Upper lobe of right lung (tissue), 1 donor: ENCODE data around the gene EVC2. TPM values are rescaled to one million over a fixed set of nuclear protein-coding genes. Genes with fewer than 3 reads are reported as not detected.

ENCODE experiments used
- ATAC-seq: fragments of 200-7000 bp; cut with Tn5 transposase; one replicate; pipeline ENCODE4 v1.9.1; 2020; ENCODE audit warnings: mild to moderate bottlenecking, moderate library complexity
- DNase-seq: peaks from one replicate; pipeline ENCODE4 v3.0.0-alpha.2; 2020
- H3K27ac ChIP-seq: fragments of 200-600 bp; one replicate; pipeline ENCODE4 v1.8.0; 2022
- H3K27me3 ChIP-seq: fragments of 200-600 bp; one replicate; pipeline ENCODE4 v1.8.0; 2022; ENCODE audit warnings: mild to moderate bottlenecking
- H3K36me3 ChIP-seq: fragments of 200-600 bp; one replicate; pipeline ENCODE4 v1.8.0; 2022
- H3K4me1 ChIP-seq: fragments of 200-600 bp; one replicate; pipeline ENCODE4 v1.8.0; 2022
- H3K4me3 ChIP-seq: fragments of 200-600 bp; one replicate; pipeline ENCODE4 v1.8.0; 2022; ENCODE audit warnings: mild to moderate bottlenecking
- H3K9me3 ChIP-seq: fragments of 200-600 bp; one replicate; pipeline ENCODE4 v1.8.0; 2022
- intact Hi-C: fragments of 100-400 bp; cut with DNase I; formaldehyde crosslinking; loops from one replicate; pipeline ENCODE4 v1.11.0; 2022
- total RNA-seq: library from RNA; stranded (reverse); fragmentation: NEBNext Ultra II Directional; extraction: Animal tissue kit (Norgen Biotek cat#: 25700); gene quantifications from one replicate; pipeline ENCODE4 v1.2.1, GENCODE V29; 2021
- TF ChIP-seq, protein P1 (sequence below): fragments of 200-600 bp; IDR thresholded peaks from one replicate; pipeline ENCODE4 v1.8.0; 2022; ENCODE audit warnings: antibody characterized with exemption
- donor health status: DM: no; HTN: yes; CAD: no; lungs with severe emphysema.

EVC2 gene
- total RNA-seq, 1 donor from 2014 or later, result 6.3 TPM

DNA sequence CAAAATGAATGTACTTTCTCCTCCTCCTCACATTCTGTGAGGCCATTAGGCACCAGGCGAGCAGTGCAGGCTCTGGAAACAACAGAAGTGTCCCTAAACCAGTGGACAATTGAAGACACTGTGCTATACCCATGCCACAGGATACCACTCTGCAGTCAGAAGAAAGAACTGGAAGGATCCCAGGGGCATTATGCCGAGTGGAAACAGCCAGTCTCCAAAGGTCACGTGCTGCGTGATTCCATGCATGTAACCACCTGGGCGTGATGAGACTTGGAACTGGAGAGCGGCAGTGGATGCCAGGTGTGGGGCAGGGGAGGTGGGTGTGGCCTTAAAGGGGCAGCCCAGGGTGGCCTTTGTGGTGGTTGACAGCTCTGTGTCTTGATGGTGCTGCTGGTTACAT, 139.4 kb downstream of the EVC2 start:
- Histone ChIP-seq H3K4me1 (no peaks in the 10 kb centered on the region), H3K4me3 (no peak overlapping the region), H3K27ac (no peak overlapping the region), H3K9me3 (no peaks in the 10 kb centered on the region), H3K27me3 (no peaks in the 10 kb centered on the region), H3K36me3 (peaks cover 16% of the 10 kb centered on the region)
- intact Hi-C loops, result no loop called here
- TF ChIP-seq, protein P1, sequence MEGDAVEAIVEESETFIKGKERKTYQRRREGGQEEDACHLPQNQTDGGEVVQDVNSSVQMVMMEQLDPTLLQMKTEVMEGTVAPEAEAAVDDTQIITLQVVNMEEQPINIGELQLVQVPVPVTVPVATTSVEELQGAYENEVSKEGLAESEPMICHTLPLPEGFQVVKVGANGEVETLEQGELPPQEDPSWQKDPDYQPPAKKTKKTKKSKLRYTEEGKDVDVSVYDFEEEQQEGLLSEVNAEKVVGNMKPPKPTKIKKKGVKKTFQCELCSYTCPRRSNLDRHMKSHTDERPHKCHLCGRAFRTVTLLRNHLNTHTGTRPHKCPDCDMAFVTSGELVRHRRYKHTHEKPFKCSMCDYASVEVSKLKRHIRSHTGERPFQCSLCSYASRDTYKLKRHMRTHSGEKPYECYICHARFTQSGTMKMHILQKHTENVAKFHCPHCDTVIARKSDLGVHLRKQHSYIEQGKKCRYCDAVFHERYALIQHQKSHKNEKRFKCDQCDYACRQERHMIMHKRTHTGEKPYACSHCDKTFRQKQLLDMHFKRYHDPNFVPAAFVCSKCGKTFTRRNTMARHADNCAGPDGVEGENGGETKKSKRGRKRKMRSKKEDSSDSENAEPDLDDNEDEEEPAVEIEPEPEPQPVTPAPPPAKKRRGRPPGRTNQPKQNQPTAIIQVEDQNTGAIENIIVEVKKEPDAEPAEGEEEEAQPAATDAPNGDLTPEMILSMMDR, result no peak
- no peak for DNase-seq
- no peak for ATAC-seq

DNA sequence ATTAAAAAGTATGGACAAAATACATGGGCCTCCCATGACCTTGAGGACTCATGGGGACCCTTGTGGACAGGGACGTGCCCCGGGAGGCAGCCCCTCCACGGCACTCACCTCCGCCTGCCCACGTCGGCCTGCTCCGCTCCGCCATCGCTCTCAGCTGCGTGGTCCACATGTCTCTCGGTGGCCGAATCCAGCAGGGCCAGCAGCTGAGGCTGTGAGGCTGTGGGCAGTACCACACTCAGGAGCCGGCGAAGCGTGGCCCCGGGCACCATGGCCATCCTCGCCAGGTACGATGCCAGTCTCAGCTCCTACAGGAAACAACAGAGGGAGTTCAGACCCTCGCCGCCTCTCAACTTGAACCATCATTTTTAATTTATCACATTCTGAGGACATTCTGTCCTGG, 140.0 kb downstream of the EVC2 start:
- Histone ChIP-seq H3K36me3 (peaks cover 16% of the 10 kb centered on the region), H3K9me3 (no peaks in the 10 kb centered on the region), H3K27ac (no peak overlapping the region), H3K4me3 (no peak overlapping the region), H3K27me3 (no peaks in the 10 kb centered on the region), H3K4me1 (no peaks in the 10 kb centered on the region)
- intact Hi-C loops, result no loop called here
- TF ChIP-seq, protein P1, result no peak
- no peak for ATAC-seq
- DNase-seq, result no peak

DNA sequence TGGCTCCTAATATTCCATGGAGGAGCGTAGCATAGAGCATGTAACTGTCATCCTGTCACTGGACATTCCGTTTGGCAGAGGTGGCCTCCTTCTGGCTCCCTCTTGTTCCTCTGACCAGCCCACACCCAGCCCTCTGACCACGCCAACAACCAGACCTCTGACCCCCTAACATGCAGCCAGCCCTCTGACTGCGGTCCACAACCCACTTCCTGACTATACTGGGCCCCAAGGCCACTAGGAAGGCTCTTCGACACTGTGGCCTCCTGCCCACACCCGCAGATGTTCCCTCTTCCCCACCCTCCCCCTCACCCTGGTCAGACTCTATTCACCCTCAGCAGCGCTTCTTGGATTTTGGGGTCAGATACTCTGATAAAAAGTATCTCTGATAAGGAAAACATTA, 141.4 kb downstream of the EVC2 start:
- no peak for ATAC-seq
- TF ChIP-seq, protein P1, result no peak
- Histone ChIP-seq H3K27ac (no peak overlapping the region), H3K27me3 (no peaks in the 10 kb centered on the region), H3K9me3 (no peaks in the 10 kb centered on the region), H3K4me1 (no peaks in the 10 kb centered on the region), H3K36me3 (peaks cover 26% of the 10 kb centered on the region), H3K4me3 (no peak overlapping the region)
- intact Hi-C loops, result no loop called here
- no peak for DNase-seq

DNA sequence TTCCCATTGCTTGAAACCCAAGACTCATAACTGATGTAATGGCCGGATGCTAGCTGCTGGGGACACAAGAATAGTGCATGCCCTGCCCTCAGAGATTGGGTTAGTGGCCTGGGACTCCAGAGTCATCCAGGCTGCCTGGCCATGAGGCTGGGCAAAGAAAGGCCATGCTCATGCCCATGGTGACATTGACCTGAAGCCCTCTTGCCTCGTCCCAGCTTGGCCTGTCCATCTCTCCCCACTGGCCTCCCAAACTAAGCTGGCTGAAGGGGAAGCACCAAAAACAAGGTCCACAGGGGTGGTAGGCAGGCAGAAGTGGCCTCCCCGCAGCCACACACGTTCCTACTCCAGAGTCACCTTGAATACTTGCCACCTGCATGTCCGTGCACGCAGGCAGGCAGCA, 141.8 kb downstream of the EVC2 start:
- no peaks in the 10 kb centered on the region for H3K9me3 ChIP-seq
- ATAC-seq (no peak), DNase-seq (no peak)
- intact Hi-C loops, result no loop called here
- no peaks in the 10 kb centered on the region for H3K4me1 ChIP-seq
- H3K27ac ChIP-seq, result no peak overlapping the region
- no peak overlapping the region for H3K4me3 ChIP-seq
- no peaks in the 10 kb centered on the region for H3K27me3 ChIP-seq
- H3K36me3 ChIP-seq, result peaks cover 26% of the 10 kb centered on the region
- TF ChIP-seq, protein P1, result no peak

DNA sequence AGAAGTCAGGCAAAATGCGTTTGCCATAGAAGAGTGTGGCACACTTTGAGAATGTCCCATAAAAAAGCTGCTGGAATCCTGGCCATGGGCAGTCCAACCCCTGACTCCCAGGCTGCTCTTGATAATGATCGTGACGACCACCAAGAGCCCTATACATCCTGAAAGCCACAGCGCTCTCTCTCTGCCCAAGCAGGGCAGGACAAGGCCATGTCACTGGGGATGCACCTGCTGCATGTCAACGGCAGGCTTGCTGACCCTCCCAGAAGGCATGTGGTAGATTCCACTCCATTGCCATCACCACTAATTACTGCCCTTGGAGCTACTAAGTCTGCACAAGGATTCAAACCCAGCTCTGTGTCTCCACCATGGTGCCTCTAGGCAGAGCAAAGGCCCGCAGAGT, 144.5 kb downstream of the EVC2 start:
- Histone ChIP-seq H3K27ac (no peak overlapping the region), H3K4me1 (no peaks in the 10 kb centered on the region), H3K9me3 (no peaks in the 10 kb centered on the region), H3K36me3 (peaks cover 26% of the 10 kb centered on the region), H3K27me3 (no peaks in the 10 kb centered on the region), H3K4me3 (no peak overlapping the region)
- TF ChIP-seq, protein P1, result no peak
- DNase-seq (no peak), ATAC-seq (no peak)
- intact Hi-C loops, result no loop called here

DNA sequence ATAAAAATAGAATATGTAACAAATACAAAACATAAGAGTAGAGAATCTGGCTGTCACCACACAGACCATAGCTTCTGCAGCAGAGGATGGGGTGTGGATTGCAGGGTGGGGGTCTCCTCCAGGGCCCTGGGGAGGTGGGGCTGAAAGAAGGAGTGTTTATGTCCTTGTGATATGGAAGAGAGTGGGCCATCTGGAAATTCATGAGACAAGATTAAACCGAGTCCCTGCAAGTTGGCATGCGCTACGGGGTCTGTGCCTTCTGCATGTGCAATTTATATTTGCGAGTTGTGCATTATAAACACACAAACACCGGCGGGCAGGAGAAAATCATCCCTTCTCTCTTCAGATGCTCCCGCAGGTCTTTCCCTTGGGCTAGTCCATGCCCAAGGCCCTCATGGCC, 145.9 kb downstream of the EVC2 start:
- no peak for DNase-seq
- no peak overlapping the region for H3K27ac ChIP-seq
- intact Hi-C loops, result no loop called here
- no peaks in the 10 kb centered on the region for H3K9me3 ChIP-seq
- H3K4me1 ChIP-seq, result no peaks in the 10 kb centered on the region
- no peaks in the 10 kb centered on the region for H3K27me3 ChIP-seq
- peaks cover 22% of the 10 kb centered on the region for H3K36me3 ChIP-seq
- TF ChIP-seq, protein P1, result no peak
- no peak overlapping the region for H3K4me3 ChIP-seq
- no peak for ATAC-seq
